GM12891 (cell line): ENCODE data around the gene CEP72.
"Not testable (repeated sequence)": the region's sequence is repeated elsewhere in the genome, so short reads cannot be mapped to it uniquely, and the experiment has no call there.

Experiments used
- DNase-seq: peaks from one replicate; pipeline ENCODE4 v3.0.0; 2011; ENCODE audit warnings: low spot score; ENCODE audit not compliant: insufficient read length
- FAIRE-seq: peaks from 2 replicates; lab custom pipeline; 2011; peaks lifted over from hg19 to GRCh38; lab: Jason Lieb, UNC
- PAX5 ChIP-seq: IDR thresholded peaks from 2 replicates; pipeline ENCODE4 v1.6.1; 2011; ENCODE audit warnings: low read length, moderate library complexity, mild to moderate bottlenecking; ENCODE audit not compliant: insufficient read depth, severe bottlenecking
- POLR2A ChIP-seq: IDR thresholded peaks from 2 replicates; pipeline ENCODE4 v1.6.1; 2011; ENCODE audit warnings: low read depth, low read length, control low read depth
- POLR2AphosphoS5 ChIP-seq: IDR thresholded peaks from 2 replicates; pipeline ENCODE4 v1.6.1; 2011; ENCODE audit warnings: low read depth, low read length, control low read depth
- POU2F2 ChIP-seq: IDR thresholded peaks from 2 replicates; pipeline ENCODE4 v1.6.1; 2011; ENCODE audit warnings: low read depth, mild to moderate bottlenecking, control low read depth, low read length, moderate library complexity
- SPI1 ChIP-seq: IDR thresholded peaks from 2 replicates; pipeline ENCODE4 v1.6.1; 2011; ENCODE audit warnings: low read depth, low read length, control low read depth
- TAF1 ChIP-seq: IDR thresholded peaks from 2 replicates; pipeline ENCODE4 v1.6.1; 2011; ENCODE audit warnings: low read depth, low read length, control low read depth

The CEP72 gene

DNA sequence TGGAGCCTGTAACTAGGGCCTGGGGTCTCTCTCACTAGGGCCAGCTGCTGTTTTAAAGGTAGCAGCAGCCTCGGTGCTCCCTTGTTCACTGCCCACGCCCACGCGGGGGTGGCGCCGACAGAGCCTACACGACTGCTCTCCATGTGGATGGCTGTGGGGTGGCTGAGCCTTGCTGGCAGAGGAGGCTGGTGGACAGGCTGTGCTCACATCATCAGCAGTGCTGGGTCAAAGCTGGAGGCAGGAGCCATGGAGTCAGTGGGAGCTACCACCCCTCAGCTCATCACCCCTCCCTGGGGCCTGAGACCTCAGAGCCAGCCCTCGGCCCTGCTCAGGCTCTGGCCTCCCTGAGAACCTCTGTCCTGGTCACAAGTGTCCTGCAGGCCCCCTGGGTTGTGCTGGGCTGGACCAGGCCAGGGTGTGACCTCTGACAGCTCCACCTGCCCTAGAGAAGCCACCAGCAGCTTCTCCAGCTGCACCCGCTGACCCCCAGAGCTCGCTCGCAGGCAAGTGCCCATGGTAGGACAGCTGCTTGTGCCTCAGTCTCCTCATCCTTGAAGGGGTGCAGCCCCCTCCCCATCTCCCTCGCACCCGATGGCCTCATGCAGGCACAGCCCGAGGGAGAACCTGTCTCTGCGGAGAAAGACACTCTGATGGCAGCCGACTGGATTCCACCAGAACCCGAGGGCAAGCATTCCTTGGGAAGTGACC, 70.7 kb downstream of the CEP72 start:
- not testable (repeated sequence) for DNase-seq
- peak; percentile 20 for FAIRE-seq

DNA sequence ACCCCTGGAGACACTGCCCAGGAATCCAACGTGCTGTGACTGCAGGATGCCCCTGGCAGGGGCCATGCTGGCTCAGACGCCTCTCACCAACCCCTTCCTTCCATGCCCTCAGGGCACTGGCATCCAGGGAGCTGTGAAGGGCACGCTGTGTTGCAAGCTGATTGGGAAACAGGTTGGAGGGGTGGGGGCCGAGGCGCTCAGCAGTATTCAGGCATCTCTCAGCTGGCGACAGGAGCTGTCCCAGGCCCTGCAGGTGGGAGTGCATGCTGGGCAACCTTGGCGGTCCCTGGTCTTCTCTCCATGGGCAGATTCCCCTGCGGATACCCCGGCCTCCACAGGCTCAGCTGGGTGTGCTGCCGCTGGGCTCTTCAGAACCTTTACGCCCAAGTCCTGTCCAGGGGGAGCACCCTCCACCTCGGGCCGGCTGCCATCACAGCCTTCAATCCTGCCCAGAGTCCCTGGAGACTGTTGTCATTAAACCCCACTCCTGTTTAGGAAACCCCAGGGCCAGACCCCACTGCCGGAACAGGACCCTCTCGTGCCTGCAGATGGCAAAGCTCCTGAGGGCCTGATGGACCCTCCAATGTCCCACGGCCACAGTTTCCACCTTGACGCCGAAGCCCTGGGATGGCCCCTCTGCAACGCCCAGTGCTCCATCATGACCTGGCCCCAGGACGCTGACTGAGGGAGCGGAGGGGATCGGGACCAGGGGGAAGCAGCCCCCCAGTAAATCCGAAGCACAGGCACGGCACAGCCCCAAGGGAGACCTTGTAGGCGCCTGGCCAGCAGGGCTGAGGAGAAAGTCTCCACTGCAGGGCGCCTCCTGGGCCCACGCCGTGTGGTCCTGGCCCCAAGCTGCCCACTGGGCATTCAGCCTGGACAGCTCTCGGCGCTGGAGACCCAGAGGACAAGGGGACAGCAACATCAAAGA, 71.7 kb downstream of the CEP72 start:
- DNase-seq, result no peak

DNA sequence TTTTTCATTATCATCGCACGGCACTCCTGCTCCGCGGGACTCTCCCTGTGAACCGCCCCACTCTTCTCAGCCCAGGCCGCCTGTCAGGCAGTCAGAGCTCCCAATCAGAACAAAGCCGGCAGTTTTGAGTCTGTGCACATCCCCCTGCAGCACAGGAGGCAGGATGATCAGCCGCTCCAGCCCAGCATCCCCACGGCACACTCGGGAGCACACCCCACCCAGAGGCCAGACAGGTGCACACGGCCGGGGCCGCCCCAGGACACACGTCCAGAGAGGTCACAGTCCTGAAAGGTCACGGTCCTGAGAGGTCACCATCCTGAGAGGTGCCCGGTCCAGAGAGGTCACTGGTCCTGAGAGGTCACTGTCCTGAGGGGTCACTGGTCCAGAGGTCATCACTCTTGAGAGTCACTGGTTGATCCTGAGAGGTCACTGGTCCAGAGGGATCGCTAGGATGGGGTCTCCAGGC, 72.6 kb downstream of the CEP72 start:
- DNase-seq, result peak; percentile 5

More for the DNA sequence above, 71.7 kb downstream of the CEP72 start:
- TF ChIP-seq SPI1 (no peak), TAF1 (no peak), POU2F2 (no peak), PAX5 (no peak)
- no peak for FAIRE-seq

DNA sequence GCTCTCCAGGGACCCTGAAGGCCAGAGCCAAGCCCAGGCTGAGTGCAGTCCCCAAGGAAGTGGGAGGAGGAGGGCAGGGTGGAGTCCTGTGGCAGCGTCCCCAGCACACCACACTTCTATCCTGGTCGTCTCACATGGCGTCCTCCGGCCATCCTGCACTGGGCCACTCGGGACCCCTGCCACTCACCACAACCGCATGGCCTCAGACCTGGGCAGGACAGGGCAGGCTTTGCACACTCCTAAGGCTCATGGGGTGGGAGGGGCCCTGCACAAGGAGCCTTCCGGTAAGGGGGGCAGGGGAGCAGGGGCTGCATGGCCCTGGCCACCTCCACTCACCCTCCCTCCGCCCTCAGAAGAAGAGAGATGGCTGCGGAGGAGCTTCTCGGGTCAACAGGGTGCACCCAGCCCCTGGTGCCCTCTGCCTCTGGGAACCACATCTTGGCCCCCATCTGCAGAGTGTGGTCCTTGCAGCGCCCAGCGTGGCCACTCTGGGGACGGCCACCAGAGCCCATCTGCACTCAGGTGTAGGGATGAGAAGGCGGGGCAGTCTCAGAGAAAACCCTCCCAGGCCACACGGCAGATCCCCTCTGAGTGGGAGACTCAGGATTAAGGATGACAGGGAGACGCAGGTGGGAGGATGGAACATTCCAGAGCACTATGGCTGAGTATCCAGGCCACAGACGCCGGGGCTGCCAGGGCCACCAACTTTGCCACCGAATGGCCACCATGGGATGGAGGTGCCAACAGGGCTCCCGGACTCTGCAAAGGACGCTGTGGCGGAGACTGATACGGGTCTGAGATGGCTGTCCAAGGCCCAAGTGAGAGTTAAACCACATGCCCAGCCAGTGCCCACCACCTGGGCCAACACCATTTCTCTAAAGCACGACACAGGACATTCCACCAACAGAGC, 73.4 kb downstream of the CEP72 start:
- FAIRE-seq (no peak), DNase-seq (peak; percentile 12)
- TF ChIP-seq POU2F2, result no peak
- no peak for TF ChIP-seq POLR2AphosphoS5
- TF ChIP-seq TAF1, result no peak
- TF ChIP-seq PAX5, result no peak
- no peak for TF ChIP-seq SPI1
- no peak for TF ChIP-seq POLR2A

More for the DNA sequence above, 72.6 kb downstream of the CEP72 start:
- no peak for TF ChIP-seq POLR2A
- no peak for TF ChIP-seq SPI1
- no peak for TF ChIP-seq POU2F2
- no peak for TF ChIP-seq POLR2AphosphoS5
- TF ChIP-seq TAF1, result no peak
- no peak for TF ChIP-seq PAX5
- FAIRE-seq, result no peak

DNA sequence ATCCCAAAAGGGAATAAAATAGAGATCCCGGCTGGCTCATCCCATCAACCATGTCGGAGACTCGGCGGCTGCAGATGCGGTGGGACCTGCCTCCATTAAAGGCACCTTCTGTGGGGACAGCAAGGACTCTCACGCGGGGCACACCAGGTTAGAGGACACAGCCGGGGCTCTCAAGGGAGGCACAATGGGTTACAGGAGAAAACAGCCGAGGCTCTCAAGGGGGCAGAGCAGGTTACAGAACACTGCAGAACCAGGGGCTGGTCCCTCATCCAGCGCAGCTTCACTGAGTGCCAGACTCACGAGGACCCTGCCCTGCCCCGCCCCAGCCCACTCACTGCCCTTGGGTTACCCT, 74.0 kb downstream of the CEP72 start:
- DNase-seq, FAIRE-seq: not testable (repeated sequence)

DNA sequence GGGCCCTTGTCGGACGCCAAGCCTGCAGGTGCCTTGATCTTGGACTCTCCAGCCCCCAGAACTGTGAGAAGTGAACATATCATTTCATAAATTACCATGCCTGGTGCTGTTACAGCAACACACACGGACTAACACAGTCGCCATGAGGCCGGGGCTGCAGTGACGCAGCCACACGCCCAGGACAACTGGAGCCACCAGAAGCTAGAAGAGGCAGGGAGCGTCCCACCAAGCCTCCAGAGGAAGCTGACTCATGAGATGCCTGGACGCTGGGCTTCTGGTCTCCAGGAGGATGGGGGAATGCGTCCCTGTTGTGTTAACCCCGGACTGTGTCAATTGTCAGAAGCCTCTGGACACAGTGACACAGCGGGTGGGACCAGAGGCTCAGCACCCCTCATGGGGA, 74.8 kb downstream of the CEP72 start:
- not testable (repeated sequence) for DNase-seq, FAIRE-seq

DNA sequence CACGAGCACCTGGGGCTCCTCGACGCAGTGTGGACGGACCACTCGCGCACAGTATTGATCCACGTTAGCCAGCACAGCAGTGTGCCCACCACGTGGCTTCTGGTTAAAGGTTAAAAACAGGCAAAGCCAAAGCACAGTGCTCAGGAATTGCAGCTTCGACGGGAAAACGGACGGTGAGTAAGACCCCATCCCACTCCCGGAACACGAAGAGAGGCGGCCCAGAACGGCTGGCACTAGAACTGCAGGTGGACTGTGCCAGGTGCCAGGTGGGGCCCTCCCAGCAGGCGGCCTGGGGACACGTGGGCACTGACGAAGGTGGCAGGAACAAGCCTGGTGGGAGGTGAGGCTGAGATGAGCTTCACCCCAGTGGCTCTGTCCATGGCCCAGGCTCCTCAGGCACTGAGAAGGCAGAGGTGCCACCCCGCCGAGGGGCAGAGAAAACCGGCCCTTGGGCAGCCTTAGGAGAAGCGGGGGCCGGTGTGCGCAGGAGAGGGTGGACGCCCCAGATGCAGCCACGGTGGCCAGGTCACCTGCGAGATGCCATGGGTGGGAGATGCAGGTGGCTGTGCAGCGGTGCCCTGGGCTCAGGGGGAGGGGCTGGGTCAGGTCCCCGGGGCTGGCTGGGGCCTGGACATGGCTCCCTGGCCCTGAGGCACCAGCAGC, 76.3 kb downstream of the CEP72 start:
- not testable (repeated sequence) for FAIRE-seq, DNase-seq

DNA sequence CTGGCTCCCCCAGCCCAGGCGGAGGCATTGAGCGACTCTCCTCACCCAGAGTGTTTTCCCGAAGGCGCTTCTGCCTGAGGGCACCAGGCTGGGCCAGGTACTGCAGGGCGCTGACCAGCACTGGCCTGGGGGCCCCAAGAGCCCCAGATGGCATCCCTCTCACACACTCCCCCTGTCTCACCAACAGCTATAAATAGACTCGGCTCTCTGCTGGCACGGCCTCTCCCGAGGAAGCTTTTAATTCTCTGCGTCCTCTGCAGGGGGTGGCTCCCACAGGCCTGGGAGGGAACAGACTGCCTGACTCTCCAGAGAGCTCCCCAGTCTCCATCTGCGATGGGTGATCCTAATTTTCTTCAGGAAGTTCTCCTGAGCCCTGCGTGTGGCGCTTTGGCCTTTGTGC, 78.2 kb downstream of the CEP72 start:
- DNase-seq, FAIRE-seq: not testable (repeated sequence)

DNA sequence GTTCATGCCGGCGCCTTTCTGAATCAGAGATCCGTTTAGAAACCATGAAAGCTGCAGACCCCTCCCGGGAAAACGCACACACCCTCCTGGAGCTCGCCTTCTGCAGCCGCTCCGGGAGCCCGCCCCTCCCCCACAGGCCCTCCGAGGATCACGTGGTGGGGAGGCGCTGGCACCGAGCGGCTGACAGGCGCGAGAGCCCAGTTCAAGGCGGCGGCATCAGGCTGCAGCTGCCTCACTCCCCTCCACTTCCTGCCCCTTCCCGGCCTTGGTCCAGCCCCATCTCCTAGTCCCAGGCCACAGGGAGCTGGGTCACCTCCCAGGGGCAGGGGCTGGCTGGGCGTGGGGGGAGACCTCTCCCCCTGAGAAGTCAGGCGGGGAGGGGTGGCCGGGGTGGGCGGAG, 78.9 kb downstream of the CEP72 start:
- not testable (repeated sequence) for DNase-seq, FAIRE-seq

DNA sequence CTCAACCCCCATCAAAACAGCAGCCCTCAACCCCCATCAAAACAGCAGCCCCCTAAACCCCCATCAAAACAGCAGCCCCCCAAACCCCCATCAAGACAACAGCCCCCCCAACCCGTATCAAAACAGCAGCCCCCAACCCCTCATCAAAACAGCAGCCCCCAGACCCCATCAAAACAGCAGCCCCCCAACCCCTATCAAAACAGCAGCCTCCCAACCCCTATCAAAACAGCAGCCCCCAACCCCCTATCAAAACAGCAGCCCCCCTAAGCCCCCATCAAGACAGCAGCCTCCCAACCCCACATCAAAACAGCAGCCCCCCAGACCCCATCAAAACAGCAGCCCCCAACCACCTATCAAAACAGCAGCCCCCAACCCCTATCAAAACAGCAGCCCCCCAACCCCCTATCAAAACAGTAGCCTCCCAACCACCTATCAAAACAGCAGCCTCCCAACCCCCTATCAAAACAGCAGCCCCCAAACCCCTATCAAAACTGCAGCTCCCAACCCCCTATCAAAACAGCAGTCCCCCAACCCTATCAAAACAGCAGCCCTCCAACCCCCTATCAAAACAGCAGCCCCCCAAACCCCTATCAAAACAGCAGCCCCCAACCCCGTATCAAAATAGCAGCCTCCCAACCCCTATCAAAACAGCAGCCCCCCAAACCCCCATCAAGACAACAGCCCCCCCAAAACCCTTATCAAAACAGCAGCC, 79.8 kb downstream of the CEP72 start:
- TF ChIP-seq POLR2AphosphoS5 (no peak), SPI1 (no peak), POU2F2 (no peak), TAF1 (no peak), POLR2A (no peak), PAX5 (no peak)
- FAIRE-seq, result no peak

DNA sequence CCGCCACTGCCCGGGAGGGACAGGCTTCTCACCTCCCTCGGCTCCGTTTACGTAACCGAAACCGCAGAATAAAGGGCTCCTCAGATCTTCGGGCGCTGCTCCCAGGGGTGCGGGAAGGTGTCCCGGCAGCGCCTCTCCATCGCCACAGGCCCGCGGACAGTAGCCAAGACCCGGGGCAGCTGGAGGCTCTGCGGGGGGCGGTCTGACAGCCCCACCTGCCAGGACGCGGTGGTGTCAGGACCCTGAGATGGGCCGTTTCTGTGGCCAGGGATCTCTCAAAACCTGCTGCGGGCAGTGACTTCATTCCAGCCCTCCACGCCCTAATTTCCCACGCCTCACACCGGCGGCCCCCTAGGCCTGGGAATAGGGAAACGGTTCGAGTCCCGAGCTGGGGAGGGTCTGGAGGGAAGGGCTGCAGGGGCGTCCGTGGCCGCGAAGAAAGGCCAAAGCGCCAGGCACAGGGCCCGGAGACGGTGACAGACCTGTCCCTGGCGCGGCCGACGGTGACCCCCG, 80.4 kb downstream of the CEP72 start:
- FAIRE-seq, DNase-seq: not testable (repeated sequence)

More for the DNA sequence above, 79.8 kb downstream of the CEP72 start:
- no peak for DNase-seq

DNA sequence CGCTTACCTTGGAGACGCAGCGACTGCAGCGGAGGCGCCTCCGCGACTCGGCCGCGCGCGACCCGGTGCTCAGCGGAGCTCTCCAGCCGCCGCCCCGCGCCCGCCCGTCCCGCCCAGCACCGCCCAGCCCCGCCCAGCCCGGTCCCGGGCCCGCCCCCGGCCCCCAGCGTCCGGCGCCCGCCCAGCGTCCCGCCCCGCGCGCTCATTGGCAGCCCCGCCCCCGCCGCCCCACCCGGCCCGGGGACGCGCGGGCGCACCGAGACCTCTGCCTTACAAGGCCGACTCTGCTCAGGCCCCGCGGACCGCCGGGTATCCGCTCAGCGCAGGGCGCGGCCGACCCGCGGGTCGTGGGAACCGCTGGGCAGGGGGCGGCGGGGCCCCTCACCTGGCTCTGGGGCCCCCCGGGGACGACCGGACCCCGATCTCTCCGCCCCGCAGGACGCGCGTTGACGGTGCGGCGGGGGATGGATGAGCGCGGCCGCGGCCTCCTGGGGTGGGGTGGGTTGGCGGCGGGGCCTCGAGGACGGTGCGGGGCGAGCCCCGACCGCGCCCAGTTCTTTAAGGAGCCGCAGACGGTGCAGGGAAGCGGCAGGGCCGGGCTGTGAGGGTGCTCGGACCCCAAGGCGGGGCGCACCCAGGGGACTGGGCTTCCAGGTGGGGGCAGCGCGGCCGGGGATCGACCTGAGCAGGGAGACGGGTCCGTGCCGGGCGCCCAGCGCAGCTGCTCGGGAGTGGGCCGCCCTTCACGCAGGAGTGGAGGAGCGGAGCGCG, 81.3 kb downstream of the CEP72 start, which contains the start of gene TPPP:
Gene TPPP (minus strand): TSS at position 82 of the 771 bp plus-strand sequence. CDS start 15,292 bp downstream, outside the sequence.
- DNase-seq, result peak; percentile 71
- FAIRE-seq, result not testable (repeated sequence)

DNA sequence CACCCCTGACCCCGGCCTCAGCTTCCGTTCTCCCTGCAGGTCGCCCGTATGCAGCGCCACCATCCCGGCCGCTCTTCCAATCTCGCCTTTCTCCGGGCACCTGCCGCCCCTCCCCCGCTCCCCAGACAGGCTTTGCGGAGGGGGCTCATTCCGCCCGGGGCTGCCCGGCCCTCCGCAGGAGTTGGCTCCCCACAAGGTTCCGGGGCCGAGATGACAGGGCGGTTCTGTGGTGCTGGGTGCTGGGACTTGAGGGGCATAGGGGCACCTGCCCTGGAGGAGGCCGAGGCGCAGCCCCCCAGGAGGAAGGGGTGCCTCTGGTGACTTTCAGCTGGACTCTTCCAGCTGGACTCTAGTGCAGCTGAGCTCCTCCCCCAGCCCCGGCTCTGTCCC, 81.9 kb downstream of the CEP72 start:
- DNase-seq, FAIRE-seq: not testable (repeated sequence)

DNA sequence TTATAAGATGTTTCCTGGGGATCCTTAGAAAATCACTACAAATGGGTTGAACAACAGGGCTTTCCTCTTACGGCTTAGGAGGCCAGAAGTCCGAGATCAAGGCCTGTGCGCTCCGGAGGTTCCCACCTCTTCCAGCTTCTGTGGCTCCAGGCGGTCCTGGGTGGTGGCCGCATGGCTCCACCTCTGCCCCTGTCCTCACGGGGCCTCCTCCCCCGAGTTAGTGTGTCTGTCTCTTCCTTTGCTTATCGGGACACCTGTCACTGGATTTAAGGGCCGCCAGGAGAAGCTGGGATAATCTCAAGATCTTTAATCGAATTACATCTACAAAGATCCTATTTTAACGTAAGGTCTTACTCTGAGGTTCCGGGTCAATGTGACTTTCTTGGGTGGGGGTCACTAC, 83.3 kb downstream of the CEP72 start:
- FAIRE-seq, DNase-seq: not testable (repeated sequence)
